Measurements from ENCODE around the gene CCDC158.
A peak's percentile ranks its signal among the peaks of the same experiment; 100 is the strongest.

Gene CCDC158

DNA sequence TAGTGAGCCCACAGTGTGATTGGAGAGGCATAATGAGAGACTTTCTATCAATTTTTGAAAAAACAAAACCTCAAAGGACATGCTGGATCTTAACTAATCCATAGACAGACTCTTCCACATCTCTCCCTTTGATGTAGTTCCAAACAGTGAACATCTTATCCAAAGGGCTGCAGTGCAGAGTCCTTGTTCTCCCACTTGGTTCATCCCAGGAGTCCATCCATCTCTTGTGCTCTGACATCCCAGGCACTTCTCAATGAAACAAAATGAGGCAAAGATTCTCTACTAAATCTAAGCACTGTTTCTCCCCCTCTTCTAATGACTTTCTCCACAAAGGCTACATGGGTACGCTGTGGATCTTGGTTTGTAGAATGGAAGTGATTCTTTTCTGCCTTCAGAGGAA, 22.4 kb upstream of the CCDC158 start:
- TF ChIP-seq, protein P1, sequence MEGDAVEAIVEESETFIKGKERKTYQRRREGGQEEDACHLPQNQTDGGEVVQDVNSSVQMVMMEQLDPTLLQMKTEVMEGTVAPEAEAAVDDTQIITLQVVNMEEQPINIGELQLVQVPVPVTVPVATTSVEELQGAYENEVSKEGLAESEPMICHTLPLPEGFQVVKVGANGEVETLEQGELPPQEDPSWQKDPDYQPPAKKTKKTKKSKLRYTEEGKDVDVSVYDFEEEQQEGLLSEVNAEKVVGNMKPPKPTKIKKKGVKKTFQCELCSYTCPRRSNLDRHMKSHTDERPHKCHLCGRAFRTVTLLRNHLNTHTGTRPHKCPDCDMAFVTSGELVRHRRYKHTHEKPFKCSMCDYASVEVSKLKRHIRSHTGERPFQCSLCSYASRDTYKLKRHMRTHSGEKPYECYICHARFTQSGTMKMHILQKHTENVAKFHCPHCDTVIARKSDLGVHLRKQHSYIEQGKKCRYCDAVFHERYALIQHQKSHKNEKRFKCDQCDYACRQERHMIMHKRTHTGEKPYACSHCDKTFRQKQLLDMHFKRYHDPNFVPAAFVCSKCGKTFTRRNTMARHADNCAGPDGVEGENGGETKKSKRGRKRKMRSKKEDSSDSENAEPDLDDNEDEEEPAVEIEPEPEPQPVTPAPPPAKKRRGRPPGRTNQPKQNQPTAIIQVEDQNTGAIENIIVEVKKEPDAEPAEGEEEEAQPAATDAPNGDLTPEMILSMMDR (conservative IDR thresholded peaks at IDR 0.05; ENCODE audit: low read depth, low read length), result no peak
- no peak for DNase-seq (ENCODE audit: low read depth)
- H3K4me3 ChIP-seq (ENCODE audit: low read length), result no peak overlapping the region

GRCh38 chr4:76442807-76443206, 21.9 kb upstream of the CCDC158 start:
- no peak for DNase-seq (ENCODE audit: low read depth)
- no peak overlapping the region for H3K4me3 ChIP-seq (ENCODE audit: low read length)
- TF ChIP-seq, protein P1 (conservative IDR thresholded peaks at IDR 0.05; ENCODE audit: low read depth, low read length), result no peak

DNA sequence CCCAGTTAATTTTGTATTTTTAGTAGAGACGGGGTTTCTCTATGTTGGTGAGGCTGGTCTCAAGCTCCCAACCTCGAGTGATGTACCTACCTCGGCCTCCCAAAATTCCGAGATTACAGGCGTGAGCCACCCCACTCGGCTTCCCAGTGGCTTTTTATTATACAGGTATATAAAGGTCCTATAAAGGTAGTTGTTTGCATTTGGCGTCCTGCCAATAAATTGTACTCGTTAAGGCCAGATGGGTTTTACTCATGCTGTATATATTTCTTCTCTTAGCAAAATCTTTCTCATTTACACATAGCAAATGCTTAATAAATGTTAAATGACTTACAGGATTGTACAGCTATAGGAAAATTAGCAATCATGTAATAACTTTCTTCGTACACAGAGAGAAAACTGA, 20.9 kb upstream of the CCDC158 start:
- no peak overlapping the region for H3K4me3 ChIP-seq (ENCODE audit: low read length)
- TF ChIP-seq, protein P1 (conservative IDR thresholded peaks at IDR 0.05; ENCODE audit: low read depth, low read length), result no peak
- no peak for DNase-seq (ENCODE audit: low read depth)

DNA sequence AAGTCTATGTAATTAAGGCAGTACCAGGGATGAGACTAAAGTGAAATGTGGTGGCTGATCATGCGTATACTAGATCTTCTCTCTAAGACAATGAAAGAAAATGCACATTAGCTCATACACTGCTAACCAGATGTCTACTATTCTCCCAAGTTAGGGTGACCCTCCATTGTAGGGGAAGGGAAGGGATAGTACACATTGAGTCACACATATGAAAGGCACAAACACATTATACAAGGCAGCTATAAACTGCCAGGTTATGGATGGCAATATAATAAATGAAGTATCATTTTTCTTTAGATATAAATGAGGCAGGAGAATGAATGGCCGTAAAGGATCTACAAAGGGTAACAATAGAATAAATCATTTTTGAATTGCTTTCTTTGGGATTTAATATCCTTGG, 18.6 kb upstream of the CCDC158 start:
- TF ChIP-seq, protein P1 (conservative IDR thresholded peaks at IDR 0.05; ENCODE audit: low read depth, low read length), result no peak
- H3K4me3 ChIP-seq (ENCODE audit: low read length), result no peak overlapping the region
- DNase-seq (ENCODE audit: low read depth), result no peak

DNA sequence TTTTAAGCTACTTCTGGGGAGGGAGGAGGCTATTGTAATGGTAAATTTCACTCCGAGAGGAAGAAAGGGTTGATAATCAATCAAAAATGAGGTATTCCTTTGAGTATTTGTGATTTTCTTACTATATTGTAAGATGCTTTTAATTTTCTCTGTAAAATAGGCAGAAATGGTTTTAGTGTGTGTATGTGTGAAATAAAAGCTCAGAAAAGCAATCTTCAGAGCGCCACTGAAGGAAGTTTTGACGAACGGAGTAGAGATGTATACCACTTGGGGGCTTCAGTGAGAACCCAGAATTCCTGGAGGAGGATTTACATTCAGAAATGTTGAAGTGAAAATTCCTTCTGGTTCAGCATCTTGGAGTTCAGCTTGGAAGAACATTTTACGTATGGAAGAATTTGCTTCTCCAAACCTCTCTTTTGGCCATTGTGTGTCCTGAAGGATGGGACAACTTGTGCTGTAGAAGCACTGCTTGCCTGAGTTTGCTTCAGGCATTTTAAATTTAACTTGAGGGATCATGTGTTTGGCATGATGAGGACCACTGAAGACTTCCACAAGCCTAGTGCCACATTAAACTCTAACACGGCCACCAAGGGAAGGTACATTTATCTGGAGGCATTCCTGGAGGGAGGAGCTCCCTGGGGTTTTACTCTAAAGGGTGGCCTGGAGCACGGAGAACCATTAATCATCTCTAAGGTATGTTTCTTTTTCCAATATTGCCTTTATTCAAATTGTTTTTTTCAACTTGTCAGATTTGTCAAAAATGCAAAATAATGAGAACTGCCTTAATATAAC, 14.8 kb upstream of the CCDC158 start:
- H3K4me3 ChIP-seq (ENCODE audit: low read length), result peak overlapping the region; percentile 80
- TF ChIP-seq, protein P1 (conservative IDR thresholded peaks at IDR 0.05; ENCODE audit: low read depth, low read length), result peak; percentile 38
- DNase-seq (ENCODE audit: low read depth), result no peak

DNA sequence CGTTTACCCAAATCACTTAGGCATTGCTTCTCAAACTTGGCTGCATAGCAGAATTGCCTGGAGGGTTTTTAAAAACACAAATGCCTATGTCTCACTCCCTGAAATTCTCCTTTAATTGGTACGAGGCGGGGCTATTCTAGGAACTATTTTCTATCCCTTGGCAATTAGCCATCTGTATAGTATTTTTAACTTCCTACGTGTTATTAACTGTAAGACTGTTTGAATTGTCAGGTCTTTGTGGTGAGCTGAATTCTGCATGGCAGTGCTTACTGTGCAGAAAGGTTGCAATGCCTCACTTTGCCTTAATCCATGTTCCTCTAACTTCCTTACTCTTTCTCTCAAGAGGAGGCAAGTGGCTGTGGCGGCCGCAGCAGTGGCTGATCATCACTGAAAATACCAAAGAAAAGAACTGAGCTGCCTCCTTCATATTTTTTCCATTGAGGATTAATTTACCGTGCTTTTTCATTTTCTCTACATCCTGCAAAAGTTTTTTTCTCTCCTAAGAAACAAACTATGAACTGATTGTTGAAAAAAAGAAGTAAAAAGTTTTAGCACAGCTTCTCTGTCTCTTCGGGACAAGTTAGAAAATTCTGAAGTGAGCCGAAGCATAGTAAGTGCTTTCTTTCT, 14.1 kb upstream of the CCDC158 start, which contains the start of gene SHROOM3:
Gene SHROOM3 (plus strand): TSS at position 329 of the 627 bp plus-strand sequence. CDS start 824 bp downstream, outside the sequence.
- TF ChIP-seq, protein P1 (conservative IDR thresholded peaks at IDR 0.05; ENCODE audit: low read depth, low read length), result no peak
- H3K4me3 ChIP-seq (ENCODE audit: low read length), result peak within 1 kb of the TSS; percentile 80

More for the DNA sequence above, 14.1 kb upstream of the CCDC158 start, which contains the start of gene SHROOM3:
- DNase-seq (ENCODE audit: low read depth), result peak; percentile 84

All from retinal pigment epithelial cell (primary cell).